HG03045 (cell line): Measurements from ENCODE around the gene CHTF18.
"Not testable (repeated sequence)": the region's sequence is repeated elsewhere in the genome, so short reads cannot be mapped to it uniquely, and the experiment has no call there.

ENCODE experiments used
- ATAC-seq: cut with Tn5 transposase; IDR thresholded peaks from one replicate; pipeline ENCODE4 v1.9.1; 2021; ENCODE audit warnings: mild to moderate bottlenecking, moderate library complexity; ENCODE audit not compliant: unreplicated experiment

CHTF18 gene

DNA sequence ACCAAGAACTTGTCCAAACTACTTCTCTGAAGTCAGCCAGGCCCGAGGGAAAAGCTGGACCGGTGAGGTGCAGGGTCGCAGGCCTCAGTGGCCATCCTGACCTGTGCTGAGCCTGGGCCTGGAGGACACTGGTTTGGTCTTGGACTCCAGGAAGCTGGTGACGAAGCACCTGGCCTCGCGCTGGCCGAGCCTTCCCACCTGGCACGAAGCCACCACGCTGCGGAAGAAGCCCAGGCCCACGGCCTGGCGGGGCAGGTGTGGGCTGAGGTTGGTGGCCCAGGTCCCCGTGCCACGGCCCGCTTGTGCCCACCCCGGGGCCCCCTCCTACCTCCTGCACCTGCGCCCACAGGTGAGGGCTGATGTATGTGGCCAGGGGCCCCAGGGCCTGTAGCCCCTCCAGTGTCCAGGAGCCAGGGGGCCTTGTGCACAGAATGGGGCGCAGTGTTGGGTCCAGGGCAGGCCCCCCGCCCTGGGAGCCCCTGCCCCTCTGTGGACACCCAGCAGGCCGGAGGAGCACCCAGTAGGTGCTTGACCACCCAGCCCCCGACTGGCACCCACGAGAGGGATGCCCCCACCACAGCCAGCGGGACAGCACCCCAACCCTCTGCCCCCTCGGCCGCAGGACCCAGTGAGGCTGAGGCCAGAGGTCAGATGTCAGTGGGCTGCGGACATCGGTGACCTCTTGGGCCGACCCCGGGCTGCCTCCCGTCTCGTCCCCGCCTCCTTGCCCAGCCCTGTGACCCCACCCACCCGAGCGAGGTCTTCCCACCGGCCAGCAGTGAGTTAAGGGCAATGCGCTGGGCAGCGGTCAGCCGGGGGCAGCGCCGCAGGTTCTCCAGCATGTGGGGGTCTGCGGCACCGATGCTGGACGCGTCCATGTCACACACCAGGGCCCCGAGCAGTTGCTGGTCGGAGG is 14.1 kb upstream of the CHTF18 start:
- ATAC-seq, result no peak

DNA sequence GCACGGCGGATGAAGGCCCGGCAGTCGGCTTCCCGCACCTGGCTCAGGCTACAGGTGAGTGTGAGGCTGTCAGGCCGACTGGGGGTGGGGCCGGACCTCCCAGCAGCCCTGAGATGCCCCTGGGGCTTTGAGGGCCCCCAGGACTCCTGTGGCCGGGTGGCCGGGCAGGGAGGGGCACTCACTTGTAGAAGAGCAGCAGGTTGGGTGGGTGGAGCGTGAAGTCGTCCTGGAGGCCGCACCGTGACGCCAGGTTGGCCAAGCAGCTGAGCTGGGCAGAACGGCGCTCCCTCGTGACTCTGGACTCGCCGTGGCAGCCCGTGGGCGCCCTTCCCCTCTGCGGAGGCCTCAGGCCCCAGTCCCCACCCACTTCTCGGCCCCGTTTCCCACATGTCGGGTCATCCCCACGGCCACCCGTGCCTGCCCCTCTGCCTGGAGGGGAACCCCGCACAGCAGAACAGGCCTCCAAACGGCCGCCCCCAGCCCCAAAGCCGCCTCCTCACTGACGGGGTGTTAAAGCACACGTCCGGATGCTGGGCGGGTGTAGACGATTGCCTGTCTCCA is 13.1 kb upstream of the CHTF18 start:
- no peak for ATAC-seq

DNA sequence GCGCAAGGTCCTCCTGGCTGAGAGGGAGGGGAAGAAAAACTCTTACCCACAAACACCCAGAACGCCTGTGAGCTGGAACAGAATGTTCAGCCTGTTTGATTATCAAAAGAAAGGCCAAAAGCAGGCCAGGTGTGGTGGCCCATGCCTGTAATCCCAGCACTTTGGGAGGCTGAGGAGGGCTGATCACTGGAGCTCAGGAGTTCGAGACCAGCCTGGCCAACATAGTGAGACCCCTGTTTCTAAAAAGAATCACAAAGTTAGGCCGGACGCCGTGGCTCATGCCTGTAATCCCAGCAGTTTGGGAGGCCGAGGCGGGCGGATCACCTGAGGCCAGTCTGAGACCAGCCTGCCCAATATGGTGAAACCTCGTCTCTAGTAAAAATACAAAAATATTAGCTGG is 12.1 kb upstream of the CHTF18 start:
- not testable (repeated sequence) for ATAC-seq

DNA sequence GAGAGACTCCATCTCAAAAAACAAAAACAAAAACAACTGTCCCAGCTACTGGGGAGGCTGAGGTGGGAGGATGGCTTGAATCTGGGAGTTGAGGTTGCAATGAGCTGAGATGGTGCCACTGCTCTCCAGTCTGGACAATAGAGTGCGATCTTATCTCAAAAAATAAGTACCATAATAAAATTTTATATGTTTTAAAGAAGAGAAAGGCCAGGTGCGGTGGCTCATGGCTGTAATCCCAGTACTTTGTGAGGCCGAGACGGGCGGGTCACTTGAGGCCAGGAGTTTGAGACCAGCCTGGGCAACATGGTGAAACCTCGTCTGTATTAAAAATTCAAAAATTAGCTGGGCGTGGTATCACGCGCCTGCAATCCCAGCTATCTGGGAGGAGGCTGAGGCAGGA is 11.6 kb upstream of the CHTF18 start:
- ATAC-seq, result no peak

DNA sequence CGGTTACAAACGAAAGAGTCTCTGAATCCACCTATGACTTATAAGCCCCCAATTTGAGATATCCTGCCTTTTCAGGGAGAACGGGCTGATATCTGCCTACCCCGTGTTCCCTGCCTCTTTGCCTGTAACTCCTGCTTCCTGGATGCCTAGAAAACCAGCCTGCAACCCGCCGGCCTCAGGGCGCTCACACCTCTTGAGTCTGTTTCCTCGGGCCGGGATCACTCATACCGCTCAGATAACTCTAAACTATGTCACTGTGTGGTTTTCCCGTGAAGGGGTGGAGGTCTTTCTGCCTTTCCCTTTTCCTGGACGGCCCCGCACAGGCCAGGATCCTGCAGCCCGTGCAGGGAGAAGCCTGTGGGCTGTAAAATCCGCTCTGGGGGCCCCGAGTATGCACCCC is 10.6 kb upstream of the CHTF18 start:
- no peak for ATAC-seq

DNA sequence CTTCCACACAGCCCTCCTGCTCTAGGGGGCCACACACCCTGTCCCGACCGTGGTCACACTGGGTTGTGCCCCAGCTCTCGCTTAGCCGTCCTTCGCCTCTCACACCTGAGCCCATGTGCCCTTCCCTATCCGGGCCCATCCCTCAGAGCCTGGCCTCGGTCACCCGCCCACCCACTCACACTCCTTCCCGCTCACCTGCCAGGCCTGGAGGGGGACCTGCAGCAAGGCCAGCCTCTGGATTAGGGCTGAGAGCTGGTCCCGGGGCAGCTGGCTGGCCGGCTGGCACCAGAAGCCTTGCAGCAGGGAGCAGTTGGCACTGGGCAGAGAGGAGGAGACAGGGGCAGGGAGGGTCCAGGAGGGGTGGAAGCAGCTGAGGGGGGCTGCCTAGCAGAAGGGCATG is 10.0 kb upstream of the CHTF18 start:
- ATAC-seq, result no peak

DNA sequence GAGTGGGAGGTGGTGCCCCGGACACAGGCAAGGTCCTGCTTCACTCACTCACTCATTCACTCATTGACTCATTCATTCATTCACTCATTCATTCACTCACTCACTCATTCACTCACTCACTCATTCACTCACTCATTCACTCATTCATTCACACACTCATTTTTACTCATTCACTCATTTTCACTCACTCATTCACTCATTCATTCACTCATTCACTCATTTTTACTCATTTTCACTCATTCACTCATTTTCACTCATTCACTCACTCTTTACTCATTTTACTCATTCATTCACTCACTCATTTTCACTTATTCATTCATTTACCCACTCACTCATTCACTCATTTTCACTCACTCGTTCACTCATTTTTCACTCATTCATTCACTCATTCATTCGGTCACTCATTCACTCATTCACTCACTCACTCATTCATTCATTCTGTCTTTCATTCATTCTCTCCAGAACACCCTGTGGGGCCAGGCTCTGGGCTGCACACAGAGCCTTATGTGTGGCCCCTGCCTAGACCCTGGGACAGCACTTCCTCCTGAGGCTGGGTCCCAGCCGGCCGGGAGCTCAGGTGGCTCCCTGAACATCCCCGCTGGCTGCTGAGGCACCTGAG is 9.4 kb upstream of the CHTF18 start:
- no peak for ATAC-seq

DNA sequence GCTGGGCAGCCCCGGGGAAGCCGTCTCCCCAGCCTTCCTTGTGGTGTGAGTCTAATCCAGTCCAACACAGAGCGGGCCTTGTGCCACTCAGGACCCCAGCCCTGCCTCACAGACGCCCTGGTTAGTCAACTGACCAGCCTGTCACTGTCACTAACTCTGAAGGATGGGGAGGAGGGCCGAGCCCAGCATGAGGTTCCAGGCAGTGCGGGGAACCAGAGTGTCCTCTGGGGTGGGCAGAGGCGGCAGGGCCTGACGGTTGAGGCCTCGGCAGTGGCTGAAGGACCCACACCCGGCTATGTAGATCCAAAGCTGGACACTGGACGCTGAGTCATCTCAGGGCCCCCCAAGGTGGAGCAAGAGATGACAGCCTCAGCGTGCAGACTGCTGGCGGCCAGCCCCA is 8.9 kb upstream of the CHTF18 start:
- no peak for ATAC-seq

DNA sequence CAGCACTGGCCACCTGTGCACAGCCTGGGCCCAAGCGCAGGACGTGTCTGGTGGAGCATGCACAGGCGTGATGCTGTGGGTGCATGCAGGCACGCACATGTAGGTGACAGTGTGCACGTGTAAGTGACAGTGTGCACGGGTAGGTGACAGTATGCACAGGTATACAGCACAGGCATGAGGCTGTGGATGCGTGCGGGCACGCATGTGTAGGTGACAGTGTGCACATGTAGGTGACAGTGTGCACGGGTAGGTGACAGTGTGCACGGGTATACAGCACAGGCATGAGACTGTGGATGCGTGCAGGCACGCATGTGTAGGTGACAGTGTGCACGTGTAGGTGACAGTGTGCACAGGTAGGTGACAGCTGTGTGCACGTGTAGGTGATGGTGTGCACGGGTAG is 8.1 kb upstream of the CHTF18 start:
- ATAC-seq, result no peak

DNA sequence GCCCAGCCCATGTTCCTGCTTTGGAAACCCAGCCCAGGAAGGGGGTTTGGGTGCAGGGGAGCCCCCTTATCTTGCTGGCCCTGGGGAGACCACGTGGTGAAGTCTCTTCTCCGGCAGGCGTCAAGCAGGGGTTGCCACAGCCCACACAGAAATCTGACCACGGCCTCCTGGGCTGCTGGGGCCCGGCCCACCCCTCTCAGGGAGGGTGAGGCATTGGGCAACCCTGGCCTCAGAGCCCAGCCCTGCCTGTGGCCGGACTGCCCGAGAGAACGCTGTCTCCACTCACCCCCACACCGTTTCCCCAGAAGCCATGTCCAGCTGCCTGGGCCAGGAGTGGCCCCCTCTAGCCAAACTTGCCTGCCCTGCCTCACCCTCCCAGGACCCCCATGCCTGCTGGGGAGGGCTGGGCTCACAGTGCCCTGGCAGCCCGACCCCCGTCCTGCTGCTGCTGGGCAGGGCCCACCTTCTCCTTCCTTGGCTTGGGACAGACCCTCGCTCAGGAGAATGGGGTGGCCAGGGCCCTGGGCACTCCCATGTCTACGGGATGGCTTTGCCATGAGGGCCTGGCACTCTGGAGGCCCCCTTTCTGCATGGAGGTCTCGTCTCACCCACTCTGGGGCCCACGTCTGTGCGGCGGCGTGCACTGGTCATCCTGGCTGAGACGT is 6.9 kb upstream of the CHTF18 start:
- ATAC-seq, result no peak

DNA sequence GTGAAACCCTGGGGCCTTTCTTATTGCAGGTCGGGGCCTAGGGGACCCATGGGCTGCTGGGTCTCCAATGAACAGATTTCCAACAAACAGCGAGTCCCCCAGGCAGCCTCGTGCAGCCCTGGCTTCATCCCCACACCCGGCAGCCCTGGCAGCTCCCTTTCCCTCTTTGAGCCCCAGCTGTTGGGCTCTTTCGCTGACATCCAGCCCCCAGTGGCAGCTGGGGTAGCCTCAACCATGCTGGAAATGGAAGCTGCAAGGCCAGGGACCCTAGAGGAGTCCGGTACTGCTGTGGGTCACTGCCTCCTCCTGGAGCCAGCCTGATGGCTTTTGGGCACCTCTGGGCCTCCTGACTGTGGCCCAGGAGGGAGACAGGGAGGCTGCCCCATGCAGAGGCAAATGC is 6.2 kb upstream of the CHTF18 start:
- ATAC-seq, result no peak

DNA sequence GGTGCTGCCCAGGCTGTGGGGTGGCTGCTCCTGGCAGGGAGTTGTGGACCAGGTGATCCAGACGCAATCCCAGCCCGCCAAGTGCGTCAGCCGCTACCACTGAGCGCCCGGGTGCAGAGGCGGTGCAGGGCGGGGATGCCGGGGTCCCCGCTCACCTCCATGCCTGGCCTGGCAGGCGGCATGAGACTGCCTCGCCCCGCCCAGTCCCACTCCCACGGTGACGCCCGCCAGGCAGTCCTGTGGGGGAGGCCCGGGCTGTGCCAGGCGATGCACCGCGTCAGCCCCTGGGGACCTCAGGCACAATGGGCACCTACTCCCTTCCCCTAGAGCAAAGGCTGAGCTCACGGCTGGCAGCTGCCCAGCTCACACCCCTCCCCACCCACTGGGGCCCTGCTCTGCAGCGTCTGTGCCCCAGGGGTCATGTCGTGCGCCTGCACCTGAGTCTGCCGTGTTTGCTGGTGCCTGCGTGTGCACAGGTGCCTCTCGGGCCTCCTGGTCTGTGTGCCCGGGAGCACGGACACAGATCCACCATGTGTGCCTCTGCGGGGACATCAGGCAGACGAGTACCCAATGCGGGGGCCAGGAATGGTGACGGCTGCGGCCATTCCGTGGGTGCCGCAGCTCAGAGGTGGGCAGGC is 5.5 kb upstream of the CHTF18 start:
- no peak for ATAC-seq

DNA sequence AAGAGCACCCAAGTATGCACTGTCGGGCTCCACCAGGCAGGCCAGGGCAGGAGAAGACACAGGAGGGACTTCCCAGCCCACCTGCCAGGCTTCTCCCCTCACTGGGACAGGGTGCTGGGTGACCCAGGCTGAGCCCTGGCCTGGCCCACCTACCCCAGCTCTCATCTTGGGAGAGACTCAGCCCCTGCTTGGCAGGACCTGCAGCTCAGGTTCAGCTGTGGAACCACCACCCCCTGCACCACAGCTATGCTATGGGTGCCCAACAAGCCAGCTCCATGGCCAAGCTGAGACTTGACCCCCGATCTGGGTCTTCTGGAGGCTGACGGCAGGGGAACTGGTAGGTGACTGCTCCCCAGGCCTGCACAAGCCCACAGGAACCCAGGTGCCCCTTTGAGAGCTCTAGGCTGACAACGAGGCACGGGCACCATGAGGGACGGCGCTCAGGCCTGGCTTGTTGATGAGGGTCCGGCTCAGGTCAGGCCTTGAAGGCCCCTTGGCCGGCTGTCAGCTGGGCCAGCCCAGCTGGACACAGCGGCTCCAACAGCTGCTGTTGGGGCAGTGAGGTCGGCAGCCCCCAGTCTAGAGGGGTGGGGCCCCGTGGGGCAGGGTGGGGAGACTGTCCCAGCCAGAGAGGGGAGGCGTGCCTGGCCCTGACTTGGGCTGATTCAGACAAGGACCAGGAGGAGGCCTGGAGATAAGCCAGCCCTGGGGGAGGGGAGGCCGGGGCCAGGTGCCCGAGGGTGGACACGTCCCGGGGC is 4.8 kb upstream of the CHTF18 start:
- ATAC-seq, result no peak

DNA sequence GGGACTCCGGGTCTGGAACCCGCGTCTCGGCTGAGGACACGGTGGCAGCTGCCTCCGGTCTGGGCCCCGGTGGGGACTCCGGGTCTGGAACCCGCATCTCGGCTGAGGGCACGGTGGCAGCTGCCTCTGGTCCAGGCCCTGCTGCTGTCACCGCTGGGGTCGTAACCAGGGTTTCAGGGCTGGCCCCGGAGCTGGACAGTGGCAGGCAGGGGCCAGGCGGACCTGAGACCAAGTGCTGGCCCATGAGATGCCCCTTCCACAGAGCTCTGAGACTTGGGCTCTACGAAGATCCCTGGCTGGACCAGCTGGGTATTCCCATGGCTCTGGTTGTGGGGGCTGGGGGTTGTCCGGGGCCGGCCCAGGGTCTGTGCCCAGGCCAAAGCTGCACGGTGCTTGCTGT is 4.0 kb upstream of the CHTF18 start:
- ATAC-seq, result no peak

DNA sequence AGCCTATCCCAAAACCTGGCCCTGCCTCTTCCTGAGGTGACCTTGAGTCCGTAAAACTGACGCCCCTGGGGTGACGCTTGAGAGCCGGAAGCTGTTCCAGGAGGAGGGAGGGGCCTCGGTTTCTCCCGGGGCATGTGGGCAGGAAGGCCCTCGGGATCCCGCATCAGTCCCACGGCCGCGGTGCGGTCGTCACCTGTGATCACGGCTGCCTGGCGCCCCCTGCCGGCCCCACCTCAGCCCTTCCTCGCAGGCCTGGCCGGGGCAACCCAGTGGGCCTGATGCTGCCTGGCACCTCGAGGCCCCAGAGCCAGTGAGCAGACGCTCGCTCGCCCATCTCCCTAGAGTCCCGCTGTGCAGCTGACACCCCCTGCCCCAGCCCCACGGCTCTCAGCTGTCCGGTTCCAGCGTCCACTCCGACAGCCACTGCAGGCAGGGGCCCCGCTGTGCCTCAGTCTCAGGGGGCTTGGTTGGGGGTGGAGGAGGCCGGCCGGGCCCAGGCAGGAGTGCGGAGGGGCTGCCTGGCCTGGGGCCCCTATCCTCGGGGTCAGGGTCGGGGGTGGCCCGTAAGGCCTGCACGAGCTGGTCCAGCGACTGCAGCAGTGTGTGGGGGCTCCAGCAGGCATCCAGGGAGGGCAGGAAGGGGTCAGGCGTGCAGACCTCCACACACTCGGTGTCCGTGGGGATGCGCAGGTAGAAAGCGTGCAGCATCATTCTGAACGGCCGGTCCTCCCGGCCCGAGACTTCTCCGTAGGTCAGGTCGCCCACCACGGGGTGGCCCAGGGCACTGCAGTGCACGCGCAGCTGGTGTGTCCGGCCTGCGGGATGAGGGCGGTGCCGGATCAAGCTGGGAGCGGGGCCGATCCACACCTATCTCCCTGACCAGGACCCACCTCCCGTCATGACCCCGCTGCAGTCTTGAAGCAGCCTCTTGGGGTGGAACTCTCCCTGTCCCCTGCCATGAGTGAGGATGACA is 2.6 kb upstream of the CHTF18 start:
- ATAC-seq, result no peak

DNA sequence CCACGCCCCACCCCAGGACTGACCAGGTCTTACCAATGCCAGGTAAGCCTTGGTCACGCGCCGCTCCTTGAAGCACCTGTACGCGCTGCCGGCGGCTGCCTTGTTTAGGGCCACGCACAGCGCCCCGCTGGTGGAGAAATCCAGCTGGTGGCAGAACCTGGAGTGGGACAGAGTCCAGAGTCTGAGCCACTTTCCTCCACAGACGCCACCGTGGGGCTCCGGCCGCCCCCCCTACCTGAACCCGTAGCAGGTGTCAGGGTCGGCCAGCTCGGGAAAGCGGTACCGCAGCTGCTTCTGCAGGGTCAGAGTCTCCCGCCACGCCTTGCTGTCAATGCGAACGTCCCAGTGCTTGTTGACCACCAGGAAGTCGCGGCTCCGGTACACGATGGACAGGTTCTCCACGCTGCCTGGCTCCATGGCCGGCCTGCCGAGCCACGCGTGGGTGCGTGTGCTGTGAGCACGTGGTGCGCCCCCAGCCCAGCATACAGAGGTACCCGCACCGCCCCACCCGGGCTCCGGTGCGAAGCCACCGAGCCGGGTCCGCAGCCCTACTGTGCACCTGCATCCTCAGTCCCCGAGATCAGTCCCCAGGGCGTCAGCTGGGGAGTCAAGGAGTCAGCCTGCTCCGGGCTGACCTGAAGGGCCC is 976 bp upstream of the CHTF18 start:
- no peak for ATAC-seq

DNA sequence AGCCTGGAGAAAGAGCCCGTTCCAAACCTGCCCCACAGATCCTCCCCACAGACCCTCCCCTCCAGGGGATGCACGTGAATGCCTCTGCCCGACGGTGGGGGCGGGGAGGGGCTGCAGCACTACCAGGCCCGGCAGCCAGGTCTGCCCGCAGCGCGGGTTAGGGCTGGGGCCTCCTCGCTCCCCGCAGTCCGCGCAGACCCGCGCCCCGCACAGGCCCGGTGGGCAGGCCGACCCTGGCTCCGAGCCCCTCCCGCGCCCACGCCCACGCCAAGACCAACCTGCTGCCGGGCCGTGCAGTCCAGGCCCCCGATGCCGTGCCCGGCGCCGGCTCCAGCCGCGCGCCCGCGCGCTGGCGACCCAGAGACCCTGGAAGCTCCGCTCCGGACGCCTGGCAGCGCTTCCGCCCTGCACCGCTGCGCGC is 432 bp upstream of the CHTF18 start, which contains the start of gene RPUSD1:
Gene RPUSD1, minus strand, starts transcription at position 404 of the 421 bp plus-strand sequence. CDS start 644 bp downstream, outside the sequence.
- no peak for ATAC-seq

DNA sequence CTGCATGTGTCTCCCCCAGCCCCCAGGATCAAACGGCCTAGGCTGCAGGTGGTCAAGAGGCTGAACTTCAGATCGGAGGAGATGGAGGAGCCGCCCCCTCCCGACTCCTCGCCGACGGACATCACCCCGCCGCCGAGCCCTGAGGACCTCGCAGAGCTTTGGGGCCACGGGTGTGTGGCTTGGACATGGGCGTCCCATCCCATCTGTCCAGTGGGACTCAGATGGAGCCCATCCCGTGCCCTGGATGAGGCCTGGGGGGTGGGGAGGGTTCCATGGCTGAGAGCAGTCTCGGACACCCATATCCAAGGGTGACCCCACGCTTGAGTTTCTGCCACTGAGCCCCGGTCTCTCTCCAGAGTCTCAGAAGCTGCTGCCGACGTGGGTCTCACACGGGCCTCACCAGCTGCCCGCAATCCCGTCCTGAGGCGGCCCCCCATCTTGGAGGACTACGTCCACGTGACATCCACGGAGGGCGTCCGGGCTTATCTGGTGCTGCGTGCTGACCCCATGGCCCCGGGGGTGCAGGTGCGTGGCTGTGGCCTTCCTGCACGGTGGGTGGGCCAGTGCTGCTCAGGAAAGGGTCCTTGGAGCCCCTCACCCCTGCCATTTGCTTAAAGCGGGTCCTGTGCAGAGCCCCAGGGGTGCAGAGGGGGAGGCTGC is 901 bp downstream of the CHTF18 start:
- ATAC-seq, result no peak
